GM21529 (cell line): ENCODE measurements around the gene JAKMIP2.

Source experiments
- ATAC-seq: cut with Tn5 transposase; IDR thresholded peaks from one replicate; pipeline ENCODE4 v1.9.1; 2021; ENCODE audit not compliant: unreplicated experiment

Gene JAKMIP2

GRCh38 chr5:147704544-147704943, 78.0 kb downstream of the JAKMIP2 start:
- ATAC-seq = no peak

- ATAC-seq = no peak
Observed at GRCh38 chr5:147701468-147701867, 81.1 kb downstream of the JAKMIP2 start.

- ATAC-seq = no peak
Observed at GRCh38 chr5:147699496-147700088, 82.9 kb downstream of the JAKMIP2 start.

- ATAC-seq = no peak
Observed at GRCh38 chr5:147697380-147697779, 85.1 kb downstream of the JAKMIP2 start.

DNA sequence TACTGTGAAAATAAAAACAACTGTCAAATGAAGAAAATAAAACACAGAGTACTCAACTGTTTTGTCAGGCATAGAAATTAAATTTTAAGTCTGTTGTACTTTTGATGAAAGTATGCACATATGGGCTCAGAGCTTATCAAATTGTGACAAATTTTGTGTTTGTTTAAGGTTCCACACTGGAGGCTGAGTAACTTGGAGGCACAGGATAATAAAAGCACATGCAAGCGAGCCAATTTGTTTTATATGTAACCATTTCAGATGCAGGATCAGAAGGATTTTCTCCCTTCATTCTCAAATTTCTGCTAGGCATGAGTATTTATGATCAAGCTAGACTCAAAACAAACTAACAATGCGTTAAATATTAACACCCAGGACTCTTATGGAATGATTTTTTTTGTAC, 87.8 kb downstream of the JAKMIP2 start:
- no peak for ATAC-seq

DNA sequence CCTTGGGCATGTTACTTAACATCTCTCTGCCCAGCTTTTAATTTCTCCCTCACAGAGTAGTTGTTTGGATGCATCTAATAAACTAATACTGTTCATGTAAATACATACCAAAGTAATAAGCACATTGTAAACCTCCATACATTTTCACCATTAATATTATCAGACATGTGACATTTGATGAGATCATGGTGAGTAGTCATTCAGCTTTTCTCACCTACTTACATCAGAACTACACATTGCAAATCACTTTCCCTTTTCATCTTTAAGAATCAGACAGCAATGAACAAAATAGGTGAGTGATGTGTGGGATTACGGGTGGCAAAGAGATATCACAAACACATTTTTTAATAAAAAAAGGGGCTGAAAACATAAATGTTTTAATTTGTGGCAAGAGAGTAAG, 89.3 kb downstream of the JAKMIP2 start:
- ATAC-seq = no peak

- no peak for ATAC-seq
Observed at GRCh38 chr5:147691130-147691529, 91.4 kb downstream of the JAKMIP2 start.

- ATAC-seq = no peak
Observed at GRCh38 chr5:147690595-147690994, 91.9 kb downstream of the JAKMIP2 start.

GRCh38 chr5:147689426-147689825, 93.1 kb downstream of the JAKMIP2 start:
- ATAC-seq = no peak

DNA sequence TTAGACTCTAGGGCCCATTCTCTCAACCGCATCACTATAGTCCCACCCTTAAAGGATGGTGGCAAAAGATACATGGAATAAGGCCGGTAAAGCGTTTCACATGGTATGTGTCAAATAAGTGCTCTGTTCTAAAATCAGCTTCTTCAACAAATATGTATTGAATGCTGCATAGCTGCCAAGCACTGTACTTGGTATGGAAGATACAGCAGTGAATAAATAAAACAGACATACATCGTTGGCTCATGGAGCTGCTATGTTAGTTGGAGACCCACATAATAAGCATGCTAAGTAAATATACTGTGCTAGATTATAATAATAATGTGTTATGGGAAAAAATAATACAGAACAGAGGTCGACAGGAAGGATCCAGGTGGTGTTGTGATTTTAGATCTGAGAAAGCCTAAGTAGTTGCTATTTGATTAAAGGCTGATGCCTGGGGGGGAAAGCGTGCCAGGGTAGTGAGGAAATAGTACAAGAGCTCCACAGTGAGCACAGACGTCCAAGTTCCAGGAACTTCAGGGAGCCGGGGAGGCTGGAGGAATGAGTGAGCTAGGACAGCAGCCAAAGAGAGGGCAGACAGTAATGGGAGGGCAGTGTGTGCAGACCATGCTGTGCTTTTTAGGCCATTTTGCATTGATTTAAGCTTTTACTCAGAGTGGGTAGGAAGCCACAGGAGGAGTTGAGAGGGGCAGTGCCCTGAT, 93.7 kb downstream of the JAKMIP2 start:
- no peak for ATAC-seq

DNA sequence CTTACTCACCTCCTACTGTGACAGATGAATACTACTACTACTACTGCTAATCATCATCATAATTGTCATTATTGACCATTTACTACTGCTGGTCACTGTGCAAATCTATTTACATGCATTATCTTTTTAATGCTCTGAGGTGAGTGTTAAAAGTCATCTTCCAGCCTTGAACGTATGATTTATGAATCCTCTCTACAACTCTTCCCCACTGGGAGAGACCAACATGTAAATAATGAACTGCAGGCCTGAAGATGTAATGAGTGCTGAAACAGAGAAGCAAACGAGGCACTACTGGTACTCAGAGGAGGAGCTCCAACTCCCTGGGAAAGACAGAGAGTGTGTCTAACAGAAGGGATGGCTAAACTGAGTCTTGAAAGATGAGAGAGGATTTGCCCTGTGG, 95.4 kb downstream of the JAKMIP2 start:
- no peak for ATAC-seq

- no peak for ATAC-seq
Observed at GRCh38 chr5:147686421-147686820, 96.1 kb downstream of the JAKMIP2 start.

DNA sequence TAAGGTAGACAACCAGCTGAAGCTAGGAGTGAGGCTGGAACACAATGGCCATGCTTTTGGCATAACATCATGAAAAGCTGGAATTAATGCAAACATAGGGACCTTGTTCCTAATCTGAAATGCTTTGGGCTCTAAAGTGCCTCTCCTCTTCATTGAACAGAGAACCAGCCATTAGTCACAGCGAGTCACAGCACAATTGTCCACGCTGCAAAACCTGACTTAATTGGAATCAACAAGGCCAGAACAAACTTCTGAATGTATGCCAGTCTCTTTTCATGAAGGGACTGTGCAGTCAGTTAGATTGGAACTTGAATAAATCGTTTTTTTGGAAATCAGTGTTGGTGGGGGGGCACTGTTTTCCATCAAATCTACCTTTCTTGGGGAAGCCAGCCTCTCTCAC, 96.5 kb downstream of the JAKMIP2 start:
- ATAC-seq = no peak

DNA sequence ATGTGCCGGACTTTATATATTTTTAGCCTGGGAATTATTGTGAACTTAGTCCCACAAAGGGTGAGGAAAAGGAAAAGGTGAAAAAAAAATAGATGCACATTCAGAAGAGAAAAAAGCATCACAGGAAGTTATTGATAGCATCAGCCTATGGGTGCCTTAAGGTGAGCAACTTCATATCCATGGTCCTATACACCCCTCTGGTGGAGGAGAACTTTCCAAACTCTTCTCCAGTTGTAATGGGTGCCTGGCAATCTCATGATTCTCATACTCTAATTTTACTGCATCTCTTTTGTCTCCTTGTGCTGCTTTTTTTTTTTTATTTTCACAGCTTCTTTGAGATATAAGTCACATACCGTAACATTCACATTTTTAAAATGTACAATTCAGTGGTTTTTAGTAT, 107.4 kb downstream of the JAKMIP2 start:
- no peak for ATAC-seq

DNA sequence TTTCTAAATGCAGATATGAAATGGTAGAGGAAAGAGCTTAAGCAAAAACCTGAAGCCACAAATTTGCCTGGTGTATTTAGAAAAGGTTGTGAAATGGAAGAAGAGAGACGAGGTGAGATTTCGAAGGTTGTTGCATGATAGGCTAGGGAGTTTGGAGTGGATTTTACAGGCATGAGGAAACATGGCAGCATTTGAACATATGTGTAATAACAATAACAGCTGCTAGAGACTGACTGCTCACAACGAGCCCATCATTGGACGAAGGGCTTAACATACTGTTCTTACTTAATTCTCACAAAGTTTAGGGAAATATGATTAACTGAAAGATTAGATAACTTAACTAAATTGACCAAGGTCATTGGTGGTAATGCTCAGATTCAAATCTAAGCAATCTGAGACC, 108.1 kb downstream of the JAKMIP2 start:
- ATAC-seq = no peak

DNA sequence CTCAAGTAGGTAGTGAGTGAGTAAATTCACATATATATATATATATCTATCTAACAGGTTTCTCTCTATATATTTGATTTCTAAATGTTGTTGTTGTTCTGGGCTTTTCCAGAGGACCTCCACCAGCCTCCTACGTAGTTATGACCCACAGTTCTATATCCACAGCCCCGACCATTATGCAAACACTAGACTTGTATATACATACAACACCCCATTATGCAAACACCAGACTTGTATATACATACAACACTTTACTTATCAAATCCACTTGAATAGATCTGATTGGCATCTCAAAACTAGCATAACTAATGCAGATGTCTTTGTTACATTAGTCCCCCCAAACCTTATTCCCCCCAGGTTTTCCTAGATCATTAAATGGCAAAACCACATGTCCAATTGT, 108.7 kb downstream of the JAKMIP2 start:
- no peak for ATAC-seq

DNA sequence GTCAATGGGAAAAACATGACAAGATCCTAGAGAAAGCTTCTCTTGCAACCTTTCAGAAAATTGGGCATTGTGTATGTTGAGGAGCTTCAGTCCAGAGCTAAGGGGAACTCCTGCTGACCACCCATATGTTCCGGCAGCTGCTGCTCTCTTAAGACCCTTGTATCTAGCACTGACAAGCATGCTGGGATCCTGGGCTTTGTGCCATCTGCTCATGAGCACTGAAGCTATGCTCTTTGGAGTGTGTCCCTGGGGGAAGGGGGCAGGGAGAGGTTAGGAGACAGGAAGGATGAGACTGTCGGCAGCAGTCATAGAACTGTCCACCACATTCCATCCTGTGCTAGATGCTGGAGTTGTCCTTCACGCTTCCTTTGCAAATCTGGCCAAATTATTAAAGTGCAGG, 109.3 kb downstream of the JAKMIP2 start:
- ATAC-seq = no peak

DNA sequence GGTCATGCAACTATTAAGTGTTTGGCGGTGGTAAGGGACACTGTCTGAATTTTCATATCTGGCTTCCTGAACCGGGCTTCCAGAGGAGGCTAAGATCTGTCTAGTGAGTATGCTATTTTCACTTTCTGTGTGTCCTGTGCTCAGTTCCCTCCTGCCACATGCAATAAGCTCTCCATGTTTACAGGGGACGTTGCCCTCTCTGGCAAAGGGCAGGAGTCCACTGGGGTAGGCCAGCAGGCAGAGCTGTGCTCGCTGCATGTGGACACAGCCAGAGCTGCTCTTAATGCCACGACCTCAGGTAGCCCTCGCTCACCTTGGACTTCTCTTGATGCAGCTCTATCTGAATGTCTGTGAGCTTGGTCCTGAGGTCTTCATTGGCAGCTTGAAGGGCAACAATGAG, 111.2 kb downstream of the JAKMIP2 start:
- ATAC-seq = no peak

DNA sequence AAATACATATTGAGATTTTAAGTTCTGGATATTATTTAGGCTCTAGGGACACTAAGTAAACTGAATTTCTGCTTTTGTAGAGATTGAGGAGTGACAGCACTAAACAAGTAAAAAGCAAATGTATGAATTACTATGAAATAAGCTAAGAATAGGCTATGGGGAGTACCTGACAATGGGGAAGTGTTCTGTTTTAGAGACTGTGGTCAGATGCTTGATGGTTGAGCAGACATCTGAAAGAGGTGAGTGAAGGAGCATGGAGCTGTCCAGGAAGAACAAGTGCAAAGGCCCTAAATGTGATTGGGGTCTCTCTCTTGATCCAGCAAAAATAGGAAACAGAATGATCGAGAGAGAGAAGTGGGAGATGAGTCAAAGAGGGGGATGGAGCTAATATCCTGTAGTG, 111.7 kb downstream of the JAKMIP2 start:
- no peak for ATAC-seq

DNA sequence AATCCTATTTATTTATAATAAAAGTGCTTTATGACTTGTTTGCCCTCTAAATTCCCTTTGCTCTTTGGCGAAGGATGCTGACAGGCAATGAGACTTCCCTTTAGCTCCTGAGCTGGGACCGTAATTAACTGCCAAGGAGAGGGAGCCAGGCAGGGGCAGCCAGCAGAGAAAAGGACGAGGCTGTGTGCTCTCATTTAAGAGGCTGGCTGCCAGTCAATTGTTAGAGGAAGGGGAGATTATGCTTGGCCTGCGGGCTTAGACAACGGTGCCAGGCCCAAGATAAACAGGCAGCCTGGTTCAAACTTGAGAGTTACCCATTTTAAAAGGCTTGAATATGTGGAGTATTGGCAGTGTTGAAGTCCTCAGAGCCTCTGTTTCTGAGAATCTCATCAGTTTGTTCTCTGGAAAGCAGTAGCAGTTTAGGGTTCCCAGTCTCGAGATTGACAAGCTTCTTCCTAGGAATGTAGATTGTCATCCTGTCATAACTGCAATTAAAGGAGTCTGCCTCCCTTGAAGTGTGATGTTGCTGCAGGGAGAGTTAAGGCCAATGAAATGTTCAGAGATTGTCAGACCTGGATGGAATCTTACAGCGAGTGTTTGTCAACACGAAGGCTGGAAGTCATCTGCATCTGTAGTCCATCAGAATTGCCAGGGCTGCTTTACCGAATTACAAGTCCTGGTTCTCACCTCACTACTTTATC, 113.2 kb downstream of the JAKMIP2 start:
- no peak for ATAC-seq

- ATAC-seq = no peak
Observed at GRCh38 chr5:147668385-147668784, 114.1 kb downstream of the JAKMIP2 start.

- no peak for ATAC-seq
Observed at GRCh38 chr5:147667363-147667762, 115.2 kb downstream of the JAKMIP2 start.
